GM12878 (cell line): Measurements from ENCODE around the gene DCC.

Experiments
- BMI1 ChIP-seq: fragments of 450-650 bp; IDR thresholded peaks from 2 replicates; pipeline ENCODE4 v1.6.1; 2016; ENCODE audit warnings: mild to moderate bottlenecking, moderate library complexity, borderline replicate concordance
- CBX3 ChIP-seq: fragments of 200-600 bp; sonication (generic); IDR thresholded peaks from 2 replicates; pipeline ENCODE4 v1.6.1; 2016; ENCODE audit warnings: low read depth, borderline replicate concordance
- CEBPZ ChIP-seq: fragments of 150-350 bp; IDR thresholded peaks from 2 replicates; pipeline ENCODE4 v1.6.1; 2016; ENCODE audit warnings: low read depth, low read length
- CHD4 ChIP-seq: fragments of 200-600 bp; sonication (generic); IDR thresholded peaks from 2 replicates; pipeline ENCODE4 v1.6.1; 2016; ENCODE audit warnings: mild to moderate bottlenecking
- EGR1 ChIP-seq, 2 experiments: IDR thresholded peaks; 1 replicate in 1 of 2; 2 replicates in 1 of 2; pipeline ENCODE4 v1.6.1; 2011 to 2012; ENCODE audit warnings: low read depth in 2 of 2, low read length in 2 of 2, borderline replicate concordance in 1 of 2, mild to moderate bottlenecking in 1 of 2, moderate library complexity in 1 of 2
- ETV6 ChIP-seq, 2 experiments: fragments of 450-650 bp in 1 of 2; IDR thresholded peaks in 1 of 2; conservative IDR thresholded peaks in 1 of 2; 2 replicates each; pipeline ENCODE4 v1.6.1; 2014; ENCODE audit warnings: antibody characterized with exemption in 1 of 2, borderline replicate concordance in 1 of 2, low read depth in 1 of 2, mild to moderate bottlenecking in 1 of 2, moderate library complexity in 1 of 2
- HDGF ChIP-seq: fragments of 450-650 bp; IDR thresholded peaks from 2 replicates; pipeline ENCODE4 v1.6.1; 2016; ENCODE audit warnings: antibody characterized with exemption
- NFYB ChIP-seq: IDR thresholded peaks from 2 replicates; pipeline ENCODE4 v1.6.1; 2011; ENCODE audit warnings: low read depth, mild to moderate bottlenecking, low read length, improper control_type of control experiment, moderate library complexity; ENCODE audit not compliant: insufficient read depth
- POLR2A ChIP-seq: IDR thresholded peaks from 2 replicates; pipeline ENCODE4 v1.6.1; 2011; ENCODE audit warnings: low read depth, mild to moderate bottlenecking, low read length
- POLR2AphosphoS5 ChIP-seq: IDR thresholded peaks from 2 replicates; pipeline ENCODE4 v1.6.1; 2011; ENCODE audit warnings: mild to moderate bottlenecking, low read length, inconsistent platforms
- RAD51 ChIP-seq: fragments of 450-650 bp; IDR thresholded peaks from 2 replicates; pipeline ENCODE4 v1.6.1; 2016; ENCODE audit warnings: moderate library complexity, mild to moderate bottlenecking, inconsistent platforms
- TCF12 ChIP-seq: IDR thresholded peaks from 2 replicates; pipeline ENCODE4 v1.6.1; 2011; ENCODE audit warnings: low read depth, mild to moderate bottlenecking, low read length
- TF ChIP-seq, protein P1 (sequence below), 3 experiments: IDR thresholded peaks in 2 of 3; conservative IDR thresholded peaks in 1 of 3; 2 replicates each; pipeline ENCODE4 v1.5.1; 2011; ENCODE audit warnings: low read depth in 3 of 3, low read length in 3 of 3, mild to moderate bottlenecking in 3 of 3, control low read depth in 2 of 3, moderate library complexity in 2 of 3, inconsistent platforms in 1 of 3, mixed read lengths in 1 of 3; ENCODE audit not compliant: control insufficient read depth in 2 of 3, insufficient read depth in 1 of 3; ENCODE audit errors: extremely low read depth in 1 of 3

DNA sequence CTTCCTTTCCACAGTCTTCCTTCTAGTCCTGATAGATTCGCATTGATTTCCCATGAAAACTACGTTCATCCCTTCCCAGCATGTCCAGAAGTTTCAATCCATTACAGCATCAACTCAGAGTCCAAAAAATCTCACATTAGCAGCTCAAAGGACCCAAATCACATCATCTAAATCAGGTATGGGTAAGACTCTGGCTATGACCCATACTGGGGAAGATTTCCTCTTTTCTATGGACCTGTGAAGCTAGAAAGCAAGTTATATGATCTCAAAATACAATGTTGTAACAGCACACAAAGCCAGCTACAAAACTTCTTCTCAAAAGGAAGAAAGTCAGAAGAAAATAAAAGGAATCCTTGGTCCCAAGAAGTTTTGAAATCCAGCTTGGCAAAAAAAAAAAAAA lies 5.7 kb upstream of the DCC start:
- no peak for TF ChIP-seq EGR1 (IDR thresholded peaks at IDR 0.05; ENCODE audit: borderline replicate concordance in 1 of 2, low read depth in 2 of 2, low read length in 2 of 2)
- TF ChIP-seq, protein P1, sequence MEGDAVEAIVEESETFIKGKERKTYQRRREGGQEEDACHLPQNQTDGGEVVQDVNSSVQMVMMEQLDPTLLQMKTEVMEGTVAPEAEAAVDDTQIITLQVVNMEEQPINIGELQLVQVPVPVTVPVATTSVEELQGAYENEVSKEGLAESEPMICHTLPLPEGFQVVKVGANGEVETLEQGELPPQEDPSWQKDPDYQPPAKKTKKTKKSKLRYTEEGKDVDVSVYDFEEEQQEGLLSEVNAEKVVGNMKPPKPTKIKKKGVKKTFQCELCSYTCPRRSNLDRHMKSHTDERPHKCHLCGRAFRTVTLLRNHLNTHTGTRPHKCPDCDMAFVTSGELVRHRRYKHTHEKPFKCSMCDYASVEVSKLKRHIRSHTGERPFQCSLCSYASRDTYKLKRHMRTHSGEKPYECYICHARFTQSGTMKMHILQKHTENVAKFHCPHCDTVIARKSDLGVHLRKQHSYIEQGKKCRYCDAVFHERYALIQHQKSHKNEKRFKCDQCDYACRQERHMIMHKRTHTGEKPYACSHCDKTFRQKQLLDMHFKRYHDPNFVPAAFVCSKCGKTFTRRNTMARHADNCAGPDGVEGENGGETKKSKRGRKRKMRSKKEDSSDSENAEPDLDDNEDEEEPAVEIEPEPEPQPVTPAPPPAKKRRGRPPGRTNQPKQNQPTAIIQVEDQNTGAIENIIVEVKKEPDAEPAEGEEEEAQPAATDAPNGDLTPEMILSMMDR (IDR thresholded peaks at IDR 0.05 in 2 of 3, conservative IDR thresholded peaks at IDR 0.05 in 1 of 3; ENCODE audit: control insufficient read depth in 2 of 3, extremely low read depth in 1 of 3, insufficient read depth in 1 of 3, low read depth in 3 of 3, low read length in 3 of 3), result no peak
- TF ChIP-seq TCF12, result no peak
- no peak for TF ChIP-seq POLR2A
- no peak for TF ChIP-seq CBX3
- TF ChIP-seq BMI1, result no peak
- TF ChIP-seq POLR2AphosphoS5, result no peak
- no peak for TF ChIP-seq CEBPZ
- no peak for TF ChIP-seq CHD4
- TF ChIP-seq RAD51, result no peak
- no peak for TF ChIP-seq NFYB
- no peak for TF ChIP-seq HDGF
- no peak for TF ChIP-seq ETV6 (conservative IDR thresholded peaks at IDR 0.05 in 1 of 2, IDR thresholded peaks at IDR 0.05 in 1 of 2; ENCODE audit: borderline replicate concordance in 1 of 2, low read depth in 1 of 2)
